Dendritic cell treated with granulocyte-macrophage colony-stimulating factor and Interleukin-4, amounts not matched to agents 40 ng/mL and 50 ng/mL, for 4 days (primary cell): ENCODE results near the gene DSC1.

Experiments
- H3K27ac Mint-ChIP-seq: one replicate; pipeline ENCODE4 v1.8.0; 2022; ENCODE audit warnings: mild to moderate bottlenecking, mixed read lengths
- H3K27me3 Mint-ChIP-seq: one replicate; pipeline ENCODE4 v1.8.0; 2022; ENCODE audit warnings: mild to moderate bottlenecking, mixed read lengths
- H3K36me3 Mint-ChIP-seq: one replicate; pipeline ENCODE4 v1.8.0; 2022; ENCODE audit warnings: low read depth, mixed read lengths
- H3K4me1 Mint-ChIP-seq: one replicate; pipeline ENCODE4 v1.8.0; 2022; ENCODE audit warnings: low read depth, mixed read lengths
- H3K4me3 Mint-ChIP-seq: one replicate; pipeline ENCODE4 v1.8.0; 2022; ENCODE audit warnings: mild to moderate bottlenecking, moderate library complexity, mixed read lengths
- H3K9me3 Mint-ChIP-seq: one replicate; pipeline ENCODE4 v1.8.0; 2022; ENCODE audit warnings: mixed read lengths
- intact Hi-C: fragments of 100-400 bp; cut with micrococcal nuclease; formaldehyde crosslinking; loops from one replicate; pipeline ENCODE4 v1.15.0; 2022

The DSC1 gene

DNA sequence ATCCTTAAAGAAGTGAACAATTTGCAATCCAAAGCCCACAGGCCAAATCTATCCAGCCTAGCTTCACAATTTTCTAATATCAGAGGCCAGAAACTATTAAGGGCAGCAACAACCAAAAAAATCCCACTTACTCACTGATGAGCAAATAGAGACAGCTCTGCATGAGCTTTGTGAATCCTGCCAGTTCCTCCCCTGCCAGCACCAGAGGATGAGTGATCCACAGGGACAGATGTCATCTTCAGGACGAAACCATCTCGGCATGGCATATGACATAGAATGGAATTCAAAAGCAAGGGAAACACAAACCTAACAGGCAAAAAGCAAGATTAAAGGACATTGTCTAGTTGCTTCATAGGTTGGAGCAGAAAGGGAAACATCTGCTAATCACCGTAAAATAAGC is 58.2 kb downstream of the DSC1 start:
- H3K4me1 Mint-ChIP-seq, result peaks cover 28% of the 10 kb centered on the region
- intact Hi-C loops, result no loop called here
- no peak overlapping the region for H3K27ac Mint-ChIP-seq
- H3K27me3 Mint-ChIP-seq, result peaks cover 32% of the 10 kb centered on the region
- no peaks in the 10 kb centered on the region for H3K9me3 Mint-ChIP-seq
- no peak overlapping the region for H3K4me3 Mint-ChIP-seq
- peaks cover 29% of the 10 kb centered on the region for H3K36me3 Mint-ChIP-seq

GRCh38 chr18:31103423-31103822 is 59.2 kb downstream of the DSC1 start:
- peaks cover 32% of the 10 kb centered on the region for H3K27me3 Mint-ChIP-seq
- intact Hi-C loops, result no loop called here
- no peak overlapping the region for H3K27ac Mint-ChIP-seq
- H3K36me3 Mint-ChIP-seq, result peaks cover 33% of the 10 kb centered on the region
- no peak overlapping the region for H3K4me3 Mint-ChIP-seq
- H3K4me1 Mint-ChIP-seq, result peaks cover 38% of the 10 kb centered on the region
- H3K9me3 Mint-ChIP-seq, result no peaks in the 10 kb centered on the region

DNA sequence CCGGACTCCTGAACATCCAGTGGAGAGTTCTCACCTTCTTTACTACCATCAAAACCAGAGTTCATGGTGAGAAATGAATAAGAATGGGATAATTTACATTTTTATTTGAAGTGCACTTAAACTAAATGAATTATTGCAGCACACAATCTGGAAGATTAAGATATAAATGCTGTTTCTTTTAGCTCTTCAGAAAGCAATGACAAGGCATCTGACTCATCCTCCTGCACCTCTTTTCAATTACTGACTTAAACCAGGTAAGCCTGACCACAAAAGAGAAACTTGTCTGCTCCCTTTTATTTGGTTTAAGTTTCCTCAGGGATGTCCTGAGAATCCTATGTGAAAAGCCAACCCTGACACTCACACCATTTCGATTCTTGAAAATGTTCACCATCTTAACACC is 59.7 kb downstream of the DSC1 start:
- intact Hi-C loops, result no loop called here
- Mint-ChIP-seq H3K27ac (no peak overlapping the region), H3K36me3 (peaks cover 33% of the 10 kb centered on the region), H3K4me3 (no peak overlapping the region), H3K9me3 (no peaks in the 10 kb centered on the region), H3K4me1 (peaks cover 39% of the 10 kb centered on the region), H3K27me3 (peaks cover 32% of the 10 kb centered on the region)

DNA sequence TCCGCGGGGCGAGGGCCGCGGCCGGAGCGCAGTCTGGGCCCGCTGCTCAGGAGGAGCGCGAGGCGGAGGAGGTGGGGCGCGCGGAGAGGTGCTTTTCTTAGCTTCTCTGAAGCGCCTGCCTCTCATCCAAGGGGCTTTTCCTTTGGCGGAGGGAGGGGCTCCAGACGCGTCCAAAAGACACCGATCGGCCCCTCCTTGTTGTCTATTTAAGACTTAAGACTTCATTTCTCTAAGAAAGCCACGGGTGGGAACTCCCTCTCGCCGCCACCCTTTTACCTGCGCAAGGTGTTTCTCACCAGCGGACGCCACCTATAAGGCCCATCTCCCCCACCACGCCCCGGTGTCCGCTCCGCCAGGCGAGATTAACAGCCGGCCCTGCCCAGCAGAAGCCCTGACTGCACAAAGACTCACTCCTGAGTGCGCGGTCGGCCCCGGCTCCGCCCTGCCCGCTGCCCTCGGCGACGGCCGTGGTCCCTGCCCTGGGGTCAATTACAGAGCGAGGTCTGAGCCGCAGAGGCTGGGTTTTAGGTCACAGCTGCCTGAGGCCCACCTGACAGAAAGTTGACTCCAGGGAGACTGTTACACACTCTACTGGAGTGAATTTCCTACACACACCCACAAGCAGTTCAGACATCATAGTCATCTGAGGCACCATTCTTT is 60.5 kb downstream of the DSC1 start, which contains the start of gene DSC2:
Gene DSC2 (minus strand): TSS at position 397 of the 660 bp plus-strand sequence. CDS start 450 bp downstream, outside the sequence.
- Mint-ChIP-seq H3K36me3 (peaks cover 33% of the 10 kb centered on the region), H3K27me3 (peaks cover 32% of the 10 kb centered on the region), H3K4me1 (peaks cover 39% of the 10 kb centered on the region), H3K27ac (peak within 1 kb of the TSS; percentile 98), H3K9me3 (no peaks in the 10 kb centered on the region), H3K4me3 (peak within 1 kb of the TSS; percentile 94)
- intact Hi-C loops, result no loop called here

DNA sequence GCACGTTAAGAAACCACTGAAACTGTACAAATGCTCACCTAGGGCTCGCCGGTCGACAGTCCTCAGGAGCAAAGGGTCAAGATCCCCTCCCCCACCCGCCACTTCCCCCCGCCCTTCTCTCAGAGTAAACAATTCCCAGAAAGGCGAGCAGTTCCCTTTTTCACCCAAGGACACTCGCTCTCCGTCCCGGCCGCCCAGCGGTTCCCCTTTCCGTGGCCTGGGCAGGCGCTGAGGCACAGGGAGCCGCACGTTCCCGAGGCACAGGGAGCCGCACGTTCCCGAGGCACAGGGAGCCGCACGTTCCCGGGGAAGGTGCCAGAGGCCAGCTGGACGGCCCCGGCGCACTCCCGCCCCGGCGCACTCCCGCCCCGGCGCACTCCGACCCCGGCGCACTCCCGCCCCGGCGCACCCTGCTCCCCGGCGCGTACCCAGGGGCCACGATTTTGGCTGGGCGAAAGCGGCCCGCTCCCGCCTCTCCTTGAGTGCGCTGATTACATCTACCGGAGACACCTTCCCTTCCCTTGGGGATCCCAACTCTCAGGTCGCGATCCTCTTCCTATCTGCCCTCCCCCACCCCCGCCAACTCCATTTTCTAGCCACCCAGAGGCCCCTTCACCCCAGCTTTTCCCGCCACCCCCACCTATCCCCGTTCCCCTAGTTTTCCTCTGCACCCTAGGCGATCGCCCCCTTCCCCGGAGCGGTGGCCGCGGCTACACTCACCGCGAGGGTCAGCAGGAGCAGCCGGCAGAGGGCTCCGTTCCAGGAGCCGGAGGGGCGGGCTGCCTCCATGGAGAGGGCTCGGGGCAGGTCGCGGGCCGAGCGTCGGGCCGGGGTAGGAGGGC is 61.3 kb downstream of the DSC1 start:
- intact Hi-C loops, result loop anchor here (2.0 kb wide), 2 partner anchors 21 to 105 kb away; no protein-coding TSS in a partner anchor
- peak overlapping the region; percentile 94 for H3K4me3 Mint-ChIP-seq
- H3K27me3 Mint-ChIP-seq, result peaks cover 27% of the 10 kb centered on the region
- H3K36me3 Mint-ChIP-seq, result peaks cover 33% of the 10 kb centered on the region
- H3K4me1 Mint-ChIP-seq, result peaks cover 45% of the 10 kb centered on the region
- peak overlapping the region; percentile 98 for H3K27ac Mint-ChIP-seq
- no peaks in the 10 kb centered on the region for H3K9me3 Mint-ChIP-seq

DNA sequence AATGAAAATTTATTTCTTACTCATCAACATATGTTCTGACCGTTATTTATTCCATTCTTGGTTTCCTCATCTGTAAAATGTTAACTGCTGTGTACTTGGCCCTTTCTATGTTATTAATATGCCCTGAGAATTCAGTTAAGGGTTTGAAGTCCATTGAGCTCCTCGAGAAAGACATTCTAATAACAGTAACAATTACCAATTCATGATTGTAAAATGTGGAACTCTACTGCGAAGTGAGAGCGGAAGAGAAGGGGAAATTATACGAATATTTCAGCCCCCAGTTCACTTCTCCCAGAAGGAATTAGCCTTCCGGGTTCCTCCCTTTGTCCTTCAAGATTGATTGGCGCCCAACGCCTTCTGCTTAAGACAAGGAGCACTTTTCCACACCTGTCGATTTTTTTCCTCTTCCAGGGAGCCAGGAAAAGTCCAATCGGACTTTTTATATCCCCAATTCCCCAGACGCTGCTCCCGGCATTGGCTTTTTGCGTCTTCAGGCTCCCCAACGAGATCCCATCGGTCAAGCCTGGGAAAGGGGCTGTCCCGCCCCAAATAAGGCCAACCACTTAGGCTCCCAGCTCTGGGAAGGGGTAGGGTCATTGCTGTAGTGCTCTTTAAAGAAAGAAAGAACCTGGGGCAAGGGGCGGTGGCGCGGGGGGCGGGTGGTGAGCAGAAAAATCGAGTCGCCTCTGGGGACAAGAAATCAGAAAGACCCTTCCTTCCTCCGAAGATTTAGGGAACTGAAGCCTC is 62.0 kb downstream of the DSC1 start:
- H3K27me3 Mint-ChIP-seq, result peaks cover 25% of the 10 kb centered on the region
- intact Hi-C loops, result loop anchor here (2.0 kb wide), 2 partner anchors 20 to 106 kb away; no protein-coding TSS in a partner anchor
- H3K36me3 Mint-ChIP-seq, result peaks cover 33% of the 10 kb centered on the region
- H3K4me1 Mint-ChIP-seq, result peaks cover 49% of the 10 kb centered on the region
- peak overlapping the region; percentile 98 for H3K27ac Mint-ChIP-seq
- no peaks in the 10 kb centered on the region for H3K9me3 Mint-ChIP-seq
- H3K4me3 Mint-ChIP-seq, result peak overlapping the region; percentile 94

DNA sequence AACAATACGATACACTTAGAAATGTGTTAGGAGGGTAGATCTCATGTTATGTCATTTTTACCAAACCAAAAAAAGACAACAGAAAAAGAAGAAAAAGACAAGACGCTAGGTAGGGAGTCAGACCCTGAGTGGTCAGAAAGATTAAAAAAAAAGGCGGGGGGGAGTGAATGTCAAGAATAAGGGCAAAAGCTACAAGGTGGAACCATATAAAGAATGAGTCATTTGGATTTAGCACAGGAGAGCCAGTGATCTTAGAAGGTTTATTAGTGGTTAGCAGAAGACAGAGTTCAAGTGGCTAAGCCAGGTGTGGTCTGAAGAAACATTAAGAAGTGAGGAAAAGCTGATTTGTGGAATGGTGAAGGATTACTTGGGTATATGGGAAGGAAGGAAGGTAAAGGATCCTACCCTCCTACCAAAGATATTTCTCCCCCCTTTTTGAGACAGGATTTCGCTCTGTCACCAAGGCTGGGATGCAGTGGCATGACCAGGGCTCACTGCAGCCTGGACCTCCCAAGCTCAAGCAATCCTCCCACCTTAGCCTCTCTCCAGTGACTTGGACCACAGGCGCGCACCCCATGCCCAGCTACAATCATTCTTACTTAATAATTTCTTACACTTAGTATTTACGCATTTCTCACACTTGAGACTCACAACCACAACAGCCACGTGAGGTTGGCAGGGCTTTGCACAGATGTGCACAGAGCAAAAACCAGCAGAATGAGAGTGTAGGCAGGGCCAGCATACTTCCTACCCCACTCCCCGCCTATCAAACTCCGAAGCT is 63.0 kb downstream of the DSC1 start:
- intact Hi-C loops, result loop anchor here (2.0 kb wide), 2 partner anchors 19 to 107 kb away; no protein-coding TSS in a partner anchor
- Mint-ChIP-seq H3K4me3 (peak overlapping the region; percentile 94), H3K27me3 (peaks cover 25% of the 10 kb centered on the region)

DNA sequence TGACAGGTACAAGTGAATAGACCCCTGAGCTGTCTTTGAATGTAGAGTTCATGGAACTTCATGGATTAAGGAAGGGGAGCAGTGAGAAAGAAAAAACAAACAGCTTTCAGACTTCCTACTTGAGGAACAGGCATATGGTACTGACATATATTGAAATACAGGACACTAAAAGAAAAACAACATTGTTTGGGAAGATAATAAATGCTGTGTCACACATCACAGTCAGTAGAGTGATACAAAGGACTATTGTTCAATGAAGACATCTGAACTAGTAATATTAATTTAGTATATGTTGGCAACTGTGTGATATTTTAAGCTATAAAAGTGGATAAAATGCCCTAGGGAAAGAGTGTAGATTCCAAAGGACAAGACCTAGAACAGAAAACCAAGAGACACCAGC is 63.8 kb downstream of the DSC1 start:
- peak overlapping the region; percentile 98 for H3K27ac Mint-ChIP-seq
- H3K27me3 Mint-ChIP-seq, result peaks cover 20% of the 10 kb centered on the region
- H3K36me3 Mint-ChIP-seq, result peaks cover 33% of the 10 kb centered on the region
- no peak overlapping the region for H3K4me3 Mint-ChIP-seq
- intact Hi-C loops, result no loop called here
- no peaks in the 10 kb centered on the region for H3K9me3 Mint-ChIP-seq
- H3K4me1 Mint-ChIP-seq, result peaks cover 50% of the 10 kb centered on the region

More for the DNA sequence above, 63.0 kb downstream of the DSC1 start:
- Mint-ChIP-seq H3K27ac (peak overlapping the region; percentile 98), H3K36me3 (peaks cover 33% of the 10 kb centered on the region), H3K4me1 (peaks cover 54% of the 10 kb centered on the region), H3K9me3 (no peaks in the 10 kb centered on the region)

- Mint-ChIP-seq H3K27ac (no peak overlapping the region), H3K4me1 (peaks cover 49% of the 10 kb centered on the region), H3K36me3 (peaks cover 35% of the 10 kb centered on the region), H3K9me3 (no peaks in the 10 kb centered on the region), H3K4me3 (no peak overlapping the region), H3K27me3 (peaks cover 13% of the 10 kb centered on the region)
- intact Hi-C loops, result no loop called here
These were observed 65.0 kb downstream of the DSC1 start for GRCh38 chr18:31097666-31098065.

GRCh38 chr18:31093880-31094279 is 68.8 kb downstream of the DSC1 start:
- Mint-ChIP-seq H3K4me3 (no peak overlapping the region), H3K4me1 (peaks cover 26% of the 10 kb centered on the region), H3K27ac (no peak overlapping the region), H3K27me3 (peaks cover 8% of the 10 kb centered on the region), H3K36me3 (peaks cover 42% of the 10 kb centered on the region), H3K9me3 (no peaks in the 10 kb centered on the region)
- intact Hi-C loops, result no loop called here

DNA sequence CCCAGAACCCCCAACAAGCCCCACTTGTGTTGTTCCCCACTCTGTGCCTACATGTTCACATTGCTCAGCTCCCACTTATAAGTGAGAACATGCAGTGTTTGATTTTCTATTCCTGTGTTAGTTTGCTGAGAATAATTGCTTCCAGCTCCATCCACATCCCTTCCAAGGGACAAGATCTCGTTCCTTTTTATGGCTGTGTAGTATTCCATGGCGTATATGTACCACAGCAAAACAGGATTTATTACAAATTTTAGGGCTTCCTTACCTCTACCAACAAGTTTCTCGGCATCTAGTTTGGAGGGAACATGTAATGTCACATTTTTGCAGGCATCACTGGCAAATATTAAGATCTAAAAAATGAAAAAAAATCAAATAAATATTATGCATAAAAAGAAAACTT is 69.4 kb downstream of the DSC1 start:
- Mint-ChIP-seq H3K27me3 (peaks cover 8% of the 10 kb centered on the region), H3K4me1 (peaks cover 20% of the 10 kb centered on the region), H3K27ac (no peak overlapping the region), H3K9me3 (no peaks in the 10 kb centered on the region), H3K4me3 (no peak overlapping the region), H3K36me3 (peaks cover 47% of the 10 kb centered on the region)
- intact Hi-C loops, result no loop called here

GRCh38 chr18:31091350-31091749 is 71.3 kb downstream of the DSC1 start:
- intact Hi-C loops, result no loop called here
- Mint-ChIP-seq H3K27ac (no peak overlapping the region), H3K4me3 (no peak overlapping the region), H3K4me1 (peaks cover 14% of the 10 kb centered on the region), H3K36me3 (peaks cover 63% of the 10 kb centered on the region), H3K9me3 (no peaks in the 10 kb centered on the region), H3K27me3 (peaks cover 8% of the 10 kb centered on the region)

- H3K27ac Mint-ChIP-seq, result no peak overlapping the region
- peaks cover 4% of the 10 kb centered on the region for H3K27me3 Mint-ChIP-seq
- peaks cover 85% of the 10 kb centered on the region for H3K36me3 Mint-ChIP-seq
- no peaks in the 10 kb centered on the region for H3K4me1 Mint-ChIP-seq
- intact Hi-C loops, result no loop called here
- no peaks in the 10 kb centered on the region for H3K9me3 Mint-ChIP-seq
- H3K4me3 Mint-ChIP-seq, result no peak overlapping the region
These were observed 74.1 kb downstream of the DSC1 start for GRCh38 chr18:31088532-31088931.
